NCI-H82 treated with DMSO at 0.1 percent for 48 hours (cell line): ENCODE results near the gene NCAN.

Experiments
- DNase-seq: peaks from one replicate; lab custom pipeline; 2025; ENCODE audit not compliant: unreplicated experiment; lab: John Stamatoyannopoulos, UW

The NCAN gene

GRCh38 chr19:19258589-19259338 lies 47.0 kb downstream of the NCAN start:
- no peak for DNase-seq

GRCh38 chr19:19259741-19260140 lies 48.0 kb downstream of the NCAN start:
- peak; percentile 63 for DNase-seq

- no peak for DNase-seq
Measured at GRCh38 chr19:19260417-19261214, 48.9 kb downstream of the NCAN start.

- no peak for DNase-seq
Measured at GRCh38 chr19:19261350-19262189, 49.8 kb downstream of the NCAN start.

GRCh38 chr19:19262190-19263057 lies 50.7 kb downstream of the NCAN start:
- no peak for DNase-seq

GRCh38 chr19:19263886-19264487 lies 52.2 kb downstream of the NCAN start:
- DNase-seq = no peak

GRCh38 chr19:19267305-19267704 lies 55.5 kb downstream of the NCAN start:
- DNase-seq = no peak

GRCh38 chr19:19268453-19269385 lies 57.0 kb downstream of the NCAN start:
- no peak for DNase-seq

- no peak for DNase-seq
Measured at GRCh38 chr19:19269952-19270694, 58.4 kb downstream of the NCAN start.

- DNase-seq = no peak
Measured at GRCh38 chr19:19270749-19271571, 59.2 kb downstream of the NCAN start.

GRCh38 chr19:19271828-19272599 lies 60.3 kb downstream of the NCAN start:
- DNase-seq = no peak

GRCh38 chr19:19274146-19274545 lies 62.4 kb downstream of the NCAN start:
- no peak for DNase-seq

GRCh38 chr19:19274716-19275565 lies 63.2 kb downstream of the NCAN start:
- DNase-seq = no peak

GRCh38 chr19:19276386-19276785 lies 64.6 kb downstream of the NCAN start:
- no peak for DNase-seq

- no peak for DNase-seq
Measured at GRCh38 chr19:19276851-19277250, 65.1 kb downstream of the NCAN start.

- DNase-seq = no peak
Measured at GRCh38 chr19:19278315-19278714, 66.6 kb downstream of the NCAN start.
